GM23338 (cell line): ENCODE measurements around the gene DLG4. TPM values are rescaled to one million over a fixed set of nuclear protein-coding genes. Genes with fewer than 3 reads are reported as not detected.

Experiments used
- ATAC-seq: fragments of 200-7000 bp; cut with Tn5 transposase; 3 replicates; pipeline ENCODE4 v1.9.1; 2020
- DNase-seq: peaks from one replicate; pipeline ENCODE4 v3.0.0-alpha.2; 2015; ENCODE audit warnings: low spot score
- H2AFZ ChIP-seq: fragments of 200-600 bp; sonication (generic); 2 replicates; pipeline ENCODE4 v1.8.0; 2016; ENCODE audit warnings: antibody characterized with exemption, mild to moderate bottlenecking, moderate library complexity
- H3F3A ChIP-seq: fragments of 200-600 bp; sonication (generic); replicated peaks from 2 replicates; pipeline ENCODE4 v1.8.0; 2017; ENCODE audit warnings: antibody characterized with exemption, mixed run types, low read depth
- H3K27ac ChIP-seq: fragments of 200-600 bp; sonication (generic); 2 replicates; pipeline ENCODE4 v1.6.1; 2016; ENCODE audit warnings: low read depth
- H3K27me3 ChIP-seq: fragments of 200-600 bp; sonication (generic); 2 replicates; pipeline ENCODE4 v1.8.0; 2016; ENCODE audit warnings: mild to moderate bottlenecking, mixed run types, moderate library complexity; ENCODE audit not compliant: insufficient read depth
- H3K36me3 ChIP-seq: fragments of 200-600 bp; sonication (generic); 2 replicates; pipeline ENCODE4 v1.8.0; 2016; ENCODE audit warnings: mild to moderate bottlenecking; ENCODE audit not compliant: insufficient read depth
- H3K4me1 ChIP-seq: fragments of 200-600 bp; sonication (generic); 2 replicates; pipeline ENCODE4 v1.8.0; 2016; ENCODE audit warnings: mild to moderate bottlenecking, moderate library complexity; ENCODE audit not compliant: insufficient read depth
- H3K4me2 ChIP-seq: fragments of 200-600 bp; sonication (generic); 2 replicates; pipeline ENCODE4 v1.7.1; 2017; ENCODE audit warnings: mixed run types
- H3K4me3 ChIP-seq: fragments of 200-600 bp; sonication (generic); 2 replicates; pipeline ENCODE4 v1.6.1; 2016; ENCODE audit warnings: mixed run types
- H3K79me2 ChIP-seq: fragments of 200-600 bp; sonication (generic); replicated peaks from 2 replicates; pipeline ENCODE4 v1.8.0; 2017; ENCODE audit warnings: mild to moderate bottlenecking; ENCODE audit not compliant: insufficient read depth
- H3K9me2 ChIP-seq: fragments of 200-600 bp; sonication (generic); 2 replicates; pipeline ENCODE4 v1.8.0; 2017; ENCODE audit not compliant: insufficient read depth
- H4K20me1 ChIP-seq: fragments of 200-600 bp; sonication (generic); replicated peaks from 2 replicates; pipeline ENCODE4 v1.8.0; 2017; ENCODE audit warnings: mild to moderate bottlenecking; ENCODE audit not compliant: insufficient read depth
- H3K27ac Mint-ChIP-seq: 2 replicates; pipeline ENCODE4 v1.8.0; 2020; ENCODE audit warnings: inconsistent platforms, mild to moderate bottlenecking, moderate library complexity, mixed read lengths
- H3K27me3 Mint-ChIP-seq: 3 replicates; pipeline ENCODE4 v1.8.0; 2022; ENCODE audit warnings: low read depth, mild to moderate bottlenecking, moderate library complexity, mixed read lengths, inconsistent platforms; ENCODE audit not compliant: insufficient read depth, poor library complexity
- H3K36me3 Mint-ChIP-seq: 3 replicates; pipeline ENCODE4 v1.8.0; 2021; ENCODE audit warnings: low read depth, mild to moderate bottlenecking, inconsistent platforms, moderate library complexity, mixed read lengths
- H3K4me1 Mint-ChIP-seq: 3 replicates; pipeline ENCODE4 v1.8.0; 2020; ENCODE audit warnings: mild to moderate bottlenecking, inconsistent platforms, mixed read lengths
- H3K4me3 Mint-ChIP-seq: 3 replicates; pipeline ENCODE4 v1.8.0; 2021; ENCODE audit warnings: moderate library complexity, mild to moderate bottlenecking, inconsistent platforms, mixed read lengths
- H3K9me3 Mint-ChIP-seq: 3 replicates; pipeline ENCODE4 v1.8.0; 2020; ENCODE audit warnings: moderate library complexity, mild to moderate bottlenecking, inconsistent platforms, mixed read lengths
- CREB1 ChIP-seq: fragments of 250-450 bp; sonication (Bioruptor Pico); IDR thresholded peaks from 2 replicates; pipeline ENCODE4 v1.5.0; 2020; ENCODE audit warnings: low read depth, mild to moderate bottlenecking, moderate library complexity
- EZH2phosphoT487 ChIP-seq: fragments of 200-600 bp; sonication (generic); IDR thresholded peaks from one replicate; pipeline ENCODE4 v1.8.1; 2018; ENCODE audit warnings: antibody characterized with exemption; ENCODE audit not compliant: unreplicated experiment
- JUNB ChIP-seq: IDR thresholded peaks from one replicate; pipeline ENCODE4 v1.6.1; 2016; ENCODE audit warnings: antibody characterized with exemption; ENCODE audit not compliant: unreplicated experiment
- NANOG ChIP-seq: IDR thresholded peaks from 2 replicates; pipeline ENCODE4 v1.6.1; 2016; ENCODE audit warnings: antibody characterized with exemption, borderline replicate concordance
- STAT1 ChIP-seq: IDR thresholded peaks from one replicate; pipeline ENCODE4 v1.6.1; 2016; ENCODE audit warnings: antibody characterized with exemption; ENCODE audit not compliant: unreplicated experiment
- polyA plus RNA-seq: library from polyadenylated mRNA; unstranded; fragments of >200 nt; fragmentation: Nextera tagmentation; extraction: Ambion mirVana; gene quantifications from 2 replicates; pipeline ENCODE4 v1.2.1, GENCODE V29; 2016
- total RNA-seq: library from RNA; depleted of rRNA; stranded (reverse); fragments of >200 nt; shearing (Covaris generic); gene quantifications from 2 replicates; pipeline ENCODE4 v1.2.3, GENCODE V29; 2014
- TF ChIP-seq, protein P1 (sequence below): IDR thresholded peaks from one replicate; pipeline ENCODE4 v1.6.1; 2018; ENCODE audit warnings: antibody characterized with exemption; ENCODE audit not compliant: unreplicated experiment
- TF ChIP-seq, protein P2 (sequence below): IDR thresholded peaks from 2 replicates; pipeline ENCODE4 v1.6.1; 2016; ENCODE audit warnings: antibody characterized with exemption
- TF ChIP-seq, protein P3 (sequence below), 2 experiments: fragments of 200-600 bp in 1 of 2; sonication (generic) in 1 of 2; conservative IDR thresholded peaks; 2 replicates each; pipeline versions ENCODE4 v1.5.1 to v1.6.1; 2016 to 2017; ENCODE audit warnings: antibody characterized with exemption in 2 of 2, low read depth in 2 of 2, mild to moderate bottlenecking in 2 of 2, moderate library complexity in 1 of 2

DLG4 gene
- total and polyA plus RNA-seq, 2 experiments from 2014 or later: 11.1 to 31.0 TPM

DNA sequence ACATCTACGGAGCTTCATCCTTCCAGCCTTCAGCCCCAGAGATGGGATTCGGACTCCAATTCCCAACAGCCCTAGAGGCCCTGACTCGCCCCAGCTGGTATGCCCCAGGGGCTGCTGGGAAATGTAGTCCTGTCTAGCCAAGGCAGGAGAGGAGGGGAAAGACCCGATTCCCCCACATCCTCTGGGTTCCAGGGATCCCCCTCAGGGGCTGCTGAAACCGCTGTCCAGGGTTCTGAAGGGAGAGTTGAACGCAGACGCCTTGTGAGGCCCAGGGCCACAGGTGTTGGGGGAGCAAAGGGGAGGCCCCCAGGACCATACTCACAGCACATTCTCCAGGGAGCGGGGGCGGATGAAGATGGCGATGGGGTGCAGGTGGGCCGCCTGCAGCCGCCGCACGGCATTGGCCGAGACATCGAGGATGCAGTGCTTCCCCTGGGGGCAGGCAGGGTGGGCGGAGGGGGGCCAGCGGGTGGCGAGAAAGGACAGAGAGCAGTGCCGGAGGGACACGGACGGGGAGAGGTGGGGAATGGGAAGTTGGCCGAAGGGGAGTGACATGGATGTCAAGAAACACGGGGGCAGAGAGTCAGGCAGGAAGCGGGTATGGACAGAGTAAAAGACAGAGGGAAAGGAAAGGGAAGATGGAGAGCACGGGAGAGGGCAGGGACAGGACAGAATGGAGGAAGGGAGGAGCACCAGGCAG is 27.9 kb downstream of the DLG4 start:
- no peaks in the 10 kb centered on the region; the same call in 1 of the 2 replicates for H3K4me1 ChIP-seq
- peaks cover 2% of the 10 kb centered on the region; the same call in 1 of the 3 replicates for H3K4me1 Mint-ChIP-seq
- H3K36me3 ChIP-seq: no peaks in the 10 kb centered on the region; the same call in 1 of the 2 replicates
- no peaks in the 10 kb centered on the region for H3K9me3 Mint-ChIP-seq
- H3K4me3 Mint-ChIP-seq: no peak overlapping the region
- TF ChIP-seq STAT1: no peak
- TF ChIP-seq, protein P1, sequence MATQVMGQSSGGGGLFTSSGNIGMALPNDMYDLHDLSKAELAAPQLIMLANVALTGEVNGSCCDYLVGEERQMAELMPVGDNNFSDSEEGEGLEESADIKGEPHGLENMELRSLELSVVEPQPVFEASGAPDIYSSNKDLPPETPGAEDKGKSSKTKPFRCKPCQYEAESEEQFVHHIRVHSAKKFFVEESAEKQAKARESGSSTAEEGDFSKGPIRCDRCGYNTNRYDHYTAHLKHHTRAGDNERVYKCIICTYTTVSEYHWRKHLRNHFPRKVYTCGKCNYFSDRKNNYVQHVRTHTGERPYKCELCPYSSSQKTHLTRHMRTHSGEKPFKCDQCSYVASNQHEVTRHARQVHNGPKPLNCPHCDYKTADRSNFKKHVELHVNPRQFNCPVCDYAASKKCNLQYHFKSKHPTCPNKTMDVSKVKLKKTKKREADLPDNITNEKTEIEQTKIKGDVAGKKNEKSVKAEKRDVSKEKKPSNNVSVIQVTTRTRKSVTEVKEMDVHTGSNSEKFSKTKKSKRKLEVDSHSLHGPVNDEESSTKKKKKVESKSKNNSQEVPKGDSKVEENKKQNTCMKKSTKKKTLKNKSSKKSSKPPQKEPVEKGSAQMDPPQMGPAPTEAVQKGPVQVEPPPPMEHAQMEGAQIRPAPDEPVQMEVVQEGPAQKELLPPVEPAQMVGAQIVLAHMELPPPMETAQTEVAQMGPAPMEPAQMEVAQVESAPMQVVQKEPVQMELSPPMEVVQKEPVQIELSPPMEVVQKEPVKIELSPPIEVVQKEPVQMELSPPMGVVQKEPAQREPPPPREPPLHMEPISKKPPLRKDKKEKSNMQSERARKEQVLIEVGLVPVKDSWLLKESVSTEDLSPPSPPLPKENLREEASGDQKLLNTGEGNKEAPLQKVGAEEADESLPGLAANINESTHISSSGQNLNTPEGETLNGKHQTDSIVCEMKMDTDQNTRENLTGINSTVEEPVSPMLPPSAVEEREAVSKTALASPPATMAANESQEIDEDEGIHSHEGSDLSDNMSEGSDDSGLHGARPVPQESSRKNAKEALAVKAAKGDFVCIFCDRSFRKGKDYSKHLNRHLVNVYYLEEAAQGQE: peak; percentile 88
- TF ChIP-seq, protein P2, sequence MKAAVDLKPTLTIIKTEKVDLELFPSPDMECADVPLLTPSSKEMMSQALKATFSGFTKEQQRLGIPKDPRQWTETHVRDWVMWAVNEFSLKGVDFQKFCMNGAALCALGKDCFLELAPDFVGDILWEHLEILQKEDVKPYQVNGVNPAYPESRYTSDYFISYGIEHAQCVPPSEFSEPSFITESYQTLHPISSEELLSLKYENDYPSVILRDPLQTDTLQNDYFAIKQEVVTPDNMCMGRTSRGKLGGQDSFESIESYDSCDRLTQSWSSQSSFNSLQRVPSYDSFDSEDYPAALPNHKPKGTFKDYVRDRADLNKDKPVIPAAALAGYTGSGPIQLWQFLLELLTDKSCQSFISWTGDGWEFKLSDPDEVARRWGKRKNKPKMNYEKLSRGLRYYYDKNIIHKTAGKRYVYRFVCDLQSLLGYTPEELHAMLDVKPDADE: peak; percentile 99
- TF ChIP-seq CREB1 (CRISPR knock-in tag): peak; percentile 84
- no peak for TF ChIP-seq NANOG
- TF ChIP-seq EZH2phosphoT487: no peak
- TF ChIP-seq, protein P3, sequence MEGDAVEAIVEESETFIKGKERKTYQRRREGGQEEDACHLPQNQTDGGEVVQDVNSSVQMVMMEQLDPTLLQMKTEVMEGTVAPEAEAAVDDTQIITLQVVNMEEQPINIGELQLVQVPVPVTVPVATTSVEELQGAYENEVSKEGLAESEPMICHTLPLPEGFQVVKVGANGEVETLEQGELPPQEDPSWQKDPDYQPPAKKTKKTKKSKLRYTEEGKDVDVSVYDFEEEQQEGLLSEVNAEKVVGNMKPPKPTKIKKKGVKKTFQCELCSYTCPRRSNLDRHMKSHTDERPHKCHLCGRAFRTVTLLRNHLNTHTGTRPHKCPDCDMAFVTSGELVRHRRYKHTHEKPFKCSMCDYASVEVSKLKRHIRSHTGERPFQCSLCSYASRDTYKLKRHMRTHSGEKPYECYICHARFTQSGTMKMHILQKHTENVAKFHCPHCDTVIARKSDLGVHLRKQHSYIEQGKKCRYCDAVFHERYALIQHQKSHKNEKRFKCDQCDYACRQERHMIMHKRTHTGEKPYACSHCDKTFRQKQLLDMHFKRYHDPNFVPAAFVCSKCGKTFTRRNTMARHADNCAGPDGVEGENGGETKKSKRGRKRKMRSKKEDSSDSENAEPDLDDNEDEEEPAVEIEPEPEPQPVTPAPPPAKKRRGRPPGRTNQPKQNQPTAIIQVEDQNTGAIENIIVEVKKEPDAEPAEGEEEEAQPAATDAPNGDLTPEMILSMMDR (conservative IDR thresholded peaks at IDR 0.05; ENCODE audit: low read depth in 2 of 2): no peak
- TF ChIP-seq JUNB: no peak
- H3F3A ChIP-seq: 0 out of 2 replicates have a peak, but pooled peaks cover 2% of the 10 kb centered on the region
- ATAC-seq (peak; percentile 95), DNase-seq (peak; percentile 94)
- no peaks in the 10 kb centered on the region for H3K79me2 ChIP-seq
- peaks cover 11% of the 10 kb centered on the region for H3K27me3 Mint-ChIP-seq
- no peak overlapping the region for H2AFZ ChIP-seq
- no peaks in the 10 kb centered on the region for H3K9me2 ChIP-seq
- no peak overlapping the region for H3K4me3 ChIP-seq
- H3K36me3 Mint-ChIP-seq: peaks cover 59% of the 10 kb centered on the region
- no peak overlapping the region for H3K27ac ChIP-seq
- H3K27me3 ChIP-seq: no peaks in the 10 kb centered on the region
- peak overlapping the region; percentile 30; the same call in 1 of the 2 replicates for H3K27ac Mint-ChIP-seq
- no peak overlapping the region for H3K4me2 ChIP-seq
- H4K20me1 ChIP-seq: peaks cover 6% of the 10 kb centered on the region
